Femur (tissue), 1 donor: ENCODE data around the gene OR4E1.
"Not testable (repeated sequence)": the region's sequence is repeated elsewhere in the genome, so short reads cannot be mapped to it uniquely, and the experiment has no call there.

Source experiments
- DNase-seq: peaks from one replicate; pipeline ENCODE4 v3.0.0-alpha.2; 2017

Gene OR4E1

DNA sequence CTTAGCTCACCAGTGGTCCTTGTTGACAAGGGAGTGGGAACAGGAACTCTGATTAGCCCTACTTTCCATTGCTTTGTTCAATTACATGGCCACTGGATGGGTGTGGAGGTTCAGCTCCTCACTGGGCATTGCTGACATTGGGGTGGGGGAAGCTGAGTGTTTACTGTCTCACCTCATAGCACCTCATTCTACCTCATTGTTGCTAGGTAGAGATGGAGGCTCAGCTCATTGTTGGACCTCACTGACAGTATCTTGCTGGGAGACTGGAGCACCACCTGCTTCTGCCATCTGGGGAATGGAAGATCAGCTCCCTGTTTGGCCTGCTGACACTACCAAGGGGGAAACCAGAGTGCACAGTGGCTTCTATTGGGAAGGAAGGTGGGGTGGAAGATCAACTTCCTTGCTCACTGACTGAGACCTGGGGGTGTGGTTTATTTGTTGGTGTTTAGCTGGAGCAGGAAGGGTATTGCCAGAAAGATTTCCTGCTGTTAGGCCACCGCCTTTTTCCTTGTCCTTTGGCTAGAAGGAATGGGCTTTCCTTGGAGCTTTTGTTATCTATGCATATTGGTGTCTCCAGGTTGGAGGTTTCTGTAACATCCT is 21.3 kb downstream of the OR4E1 start:
- no peak for DNase-seq

DNA sequence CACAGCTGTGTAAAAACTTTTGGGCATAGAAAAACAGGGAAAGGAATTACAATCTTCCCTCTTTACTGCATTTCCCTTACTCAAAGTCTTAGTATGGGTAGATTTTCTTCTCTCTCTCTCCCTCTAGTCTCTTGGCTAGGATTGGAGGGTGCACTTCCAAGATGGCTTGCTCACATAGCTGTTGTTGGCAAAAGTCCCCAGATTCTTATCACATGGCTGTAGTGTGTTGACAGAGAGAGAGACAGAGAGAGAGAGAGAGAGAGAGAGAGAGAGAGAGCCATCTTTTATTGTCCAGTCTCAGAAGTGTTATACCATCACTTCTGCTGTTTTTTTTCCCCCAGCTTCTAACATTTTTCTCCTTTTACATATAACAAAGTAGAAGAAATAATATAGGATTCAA is 26.2 kb downstream of the OR4E1 start:
- no peak for DNase-seq

- no peak for DNase-seq
These were observed 30.2 kb downstream of the OR4E1 start for GRCh38 chr14:21643407-21643806.

- no peak for DNase-seq
These were observed 30.9 kb downstream of the OR4E1 start for GRCh38 chr14:21642683-21643082.

- DNase-seq, result no peak
These were observed 38.8 kb downstream of the OR4E1 start, which contains the start of gene OR10G2 for GRCh38 chr14:21634840-21635239. TSS of gene OR10G2 (minus strand) at chr14:21634940. CDS start at chr14:21634842, 98 bp downstream.

GRCh38 chr14:21631084-21631483 is 42.5 kb downstream of the OR4E1 start:
- DNase-seq, result no peak

DNA sequence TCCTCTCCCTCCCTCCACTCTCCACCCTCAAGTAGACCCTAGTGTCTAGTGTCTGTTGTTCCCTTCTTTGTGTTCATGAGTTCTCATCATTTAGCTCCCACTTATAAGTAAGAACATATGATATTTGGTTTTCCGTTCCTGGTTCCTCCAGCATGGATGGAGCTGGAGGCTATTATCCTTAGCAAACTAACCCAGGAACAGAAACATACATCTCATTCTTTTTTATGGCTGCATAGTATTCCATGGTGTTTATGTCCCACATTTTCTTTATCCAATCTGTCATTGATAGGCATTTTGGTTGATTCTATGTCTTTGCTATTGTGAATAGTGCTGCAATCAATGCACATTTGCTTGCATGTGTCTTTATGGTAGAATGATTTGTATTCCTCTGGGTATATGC is 43.1 kb downstream of the OR4E1 start:
- not testable (repeated sequence) for DNase-seq

DNA sequence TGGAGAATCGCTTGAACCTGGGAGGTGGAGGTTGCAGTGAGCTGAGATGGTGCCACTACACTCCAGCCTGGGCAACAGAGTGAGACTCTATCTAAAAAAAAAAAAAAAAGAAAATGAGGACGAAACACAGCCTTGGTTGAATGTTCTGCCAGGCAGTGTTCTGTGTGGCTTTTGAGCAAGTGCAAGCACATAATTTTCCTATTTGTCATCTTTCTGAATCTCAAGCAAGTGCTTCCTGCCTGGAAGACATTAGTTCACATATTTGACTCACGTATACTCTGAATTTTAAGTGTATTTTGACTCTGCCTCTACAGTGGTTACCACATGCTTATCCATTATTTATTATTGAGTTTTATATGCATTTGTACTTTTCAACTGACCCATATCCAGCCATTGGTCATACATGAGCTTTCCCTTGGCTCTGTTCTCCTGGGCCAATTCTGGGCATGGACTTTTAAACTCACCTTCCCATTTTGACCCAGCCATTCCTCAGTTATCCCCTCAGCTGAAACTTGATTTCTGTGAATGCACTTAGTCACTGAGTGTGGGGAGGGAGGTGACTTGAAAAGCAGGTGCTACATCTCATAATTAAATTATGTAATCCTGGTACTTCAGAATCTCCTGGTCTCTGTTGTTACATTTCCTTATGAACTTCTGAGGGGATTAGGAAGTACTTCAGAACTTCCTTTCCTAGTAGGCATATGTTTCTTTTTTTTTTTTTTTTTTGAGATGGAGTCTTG is 47.0 kb downstream of the OR4E1 start:
- DNase-seq, result no peak
